Effector memory CD8-positive, alpha-beta T cell (primary cell): ENCODE measurements around the gene STK11IP.
A peak's percentile ranks its signal among the peaks of the same experiment; 100 is the strongest.

ENCODE experiments used
- ATAC-seq: fragments of 150-1000 bp; cut with Tn5 transposase; replicated peaks from 2 replicates; pipeline ENCODE4 v1.10.0; 2021; ENCODE audit warnings: mild to moderate bottlenecking, moderate library complexity
- DNase-seq, 3 experiments: peaks; one replicate each; pipeline ENCODE4 v3.0.0; 2021
- H3K27ac Mint-ChIP-seq, 2 donors: one replicate each; pipeline ENCODE4 v1.8.0; 2022; ENCODE audit warnings: mild to moderate bottlenecking in 2 of 2, mixed read lengths in 2 of 2, moderate library complexity in 2 of 2
- H3K27me3 Mint-ChIP-seq, 2 donors: one replicate each; pipeline ENCODE4 v1.8.0; 2022; ENCODE audit warnings: mixed read lengths in 2 of 2
- H3K36me3 Mint-ChIP-seq: one replicate; pipeline ENCODE4 v1.8.0; 2022; ENCODE audit warnings: mild to moderate bottlenecking, moderate library complexity, mixed read lengths; ENCODE audit not compliant: insufficient read depth
- H3K4me1 Mint-ChIP-seq, 2 donors: one replicate each; pipeline ENCODE4 v1.8.0; 2022; ENCODE audit warnings: low read depth in 2 of 2, mixed read lengths in 2 of 2
- H3K4me3 Mint-ChIP-seq, 2 donors: one replicate each; pipeline ENCODE4 v1.8.0; 2022; ENCODE audit warnings: mild to moderate bottlenecking in 2 of 2, mixed read lengths in 2 of 2, moderate library complexity in 2 of 2
- H3K9me3 Mint-ChIP-seq, 2 donors: one replicate each; pipeline ENCODE4 v1.8.0; 2022; ENCODE audit warnings: mixed read lengths in 2 of 2

Gene STK11IP

GRCh38 chr2:219633276-219634065 lies 35.8 kb downstream of the STK11IP start:
- DNase-seq (no peak), ATAC-seq (no peak)
- H3K9me3 Mint-ChIP-seq: no peaks in the 10 kb centered on the region
- peaks cover 34 to 75% of the 10 kb centered on the region in 2 donors for H3K27me3 Mint-ChIP-seq
- H3K27ac Mint-ChIP-seq: no peak overlapping the region
- no peak overlapping the region for H3K4me3 Mint-ChIP-seq
- H3K36me3 Mint-ChIP-seq: no peaks in the 10 kb centered on the region
- no peaks in the 10 kb centered on the region for H3K4me1 Mint-ChIP-seq

GRCh38 chr2:219634171-219634940 lies 36.7 kb downstream of the STK11IP start:
- H3K4me1 Mint-ChIP-seq: peaks cover 5 to 8% of the 10 kb centered on the region in 2 donors
- no peak overlapping the region for H3K4me3 Mint-ChIP-seq
- DNase-seq (no peak), ATAC-seq (no peak)
- peaks cover 27 to 73% of the 10 kb centered on the region in 2 donors for H3K27me3 Mint-ChIP-seq
- H3K9me3 Mint-ChIP-seq: no peaks in the 10 kb centered on the region
- no peak overlapping the region for H3K27ac Mint-ChIP-seq
- no peaks in the 10 kb centered on the region for H3K36me3 Mint-ChIP-seq

- H3K4me3 Mint-ChIP-seq: no peak overlapping the region
- H3K27ac Mint-ChIP-seq: no peak overlapping the region
- peaks cover 27 to 73% of the 10 kb centered on the region in 2 donors for H3K27me3 Mint-ChIP-seq
- H3K9me3 Mint-ChIP-seq: no peaks in the 10 kb centered on the region
- no peak for DNase-seq
- H3K4me1 Mint-ChIP-seq: peaks cover 5 to 8% of the 10 kb centered on the region in 2 donors
- ATAC-seq: no peak
- H3K36me3 Mint-ChIP-seq: no peaks in the 10 kb centered on the region
Observed at GRCh38 chr2:219634951-219635751, 37.5 kb downstream of the STK11IP start.

- H3K4me3 Mint-ChIP-seq: no peak overlapping the region
- peaks cover 24 to 66% of the 10 kb centered on the region in 2 donors for H3K27me3 Mint-ChIP-seq
- no peaks in the 10 kb centered on the region for H3K36me3 Mint-ChIP-seq
- H3K27ac Mint-ChIP-seq: peak overlapping the region in 1 of 2 donors; percentile 67
- ATAC-seq: no peak
- peaks cover 5 to 8% of the 10 kb centered on the region in 2 donors for H3K4me1 Mint-ChIP-seq
- no peaks in the 10 kb centered on the region for H3K9me3 Mint-ChIP-seq
- no peak for DNase-seq
Observed at GRCh38 chr2:219636144-219636915, 38.7 kb downstream of the STK11IP start.

GRCh38 chr2:219636941-219637841 lies 39.5 kb downstream of the STK11IP start:
- Mint-ChIP-seq H3K9me3 (no peaks in the 10 kb centered on the region), H3K36me3 (peaks cover under 1% of the 10 kb centered on the region), H3K27ac (peak overlapping the region in 1 of 2 donors; percentile 67), H3K4me3 (no peak overlapping the region), H3K4me1 (peaks cover 5 to 8% of the 10 kb centered on the region in 2 donors), H3K27me3 (peaks cover 18 to 67% of the 10 kb centered on the region in 2 donors)
- DNase-seq (no peak), ATAC-seq (no peak)

GRCh38 chr2:219637842-219638185 lies 40.2 kb downstream of the STK11IP start:
- H3K36me3 Mint-ChIP-seq: peaks cover 3% of the 10 kb centered on the region
- no peak for ATAC-seq
- no peak overlapping the region for H3K27ac Mint-ChIP-seq
- peaks cover 8 to 10% of the 10 kb centered on the region in 2 donors for H3K4me1 Mint-ChIP-seq
- no peaks in the 10 kb centered on the region for H3K9me3 Mint-ChIP-seq
- H3K4me3 Mint-ChIP-seq: no peak overlapping the region
- peaks cover 18 to 73% of the 10 kb centered on the region in 2 donors for H3K27me3 Mint-ChIP-seq
- DNase-seq: no peak

- peaks cover 8 to 11% of the 10 kb centered on the region in 2 donors for H3K4me1 Mint-ChIP-seq
- H3K4me3 Mint-ChIP-seq: no peak overlapping the region
- no peak overlapping the region for H3K27ac Mint-ChIP-seq
- H3K27me3 Mint-ChIP-seq: peaks cover 18 to 74% of the 10 kb centered on the region in 2 donors
- DNase-seq (no peak), ATAC-seq (no peak)
- peaks cover 3% of the 10 kb centered on the region for H3K36me3 Mint-ChIP-seq
- H3K9me3 Mint-ChIP-seq: no peaks in the 10 kb centered on the region
Observed at GRCh38 chr2:219638217-219638947, 40.7 kb downstream of the STK11IP start.

GRCh38 chr2:219638948-219639755 lies 41.5 kb downstream of the STK11IP start:
- ATAC-seq (peak; percentile 18), DNase-seq (no peak)
- H3K9me3 Mint-ChIP-seq: no peaks in the 10 kb centered on the region
- no peak overlapping the region for H3K4me3 Mint-ChIP-seq
- H3K4me1 Mint-ChIP-seq: peaks cover 8 to 11% of the 10 kb centered on the region in 2 donors
- H3K36me3 Mint-ChIP-seq: peaks cover 3% of the 10 kb centered on the region
- H3K27me3 Mint-ChIP-seq: peaks cover 18 to 74% of the 10 kb centered on the region in 2 donors
- no peak overlapping the region for H3K27ac Mint-ChIP-seq

- H3K9me3 Mint-ChIP-seq: no peaks in the 10 kb centered on the region
- H3K27me3 Mint-ChIP-seq: peaks cover 24 to 76% of the 10 kb centered on the region in 2 donors
- no peak overlapping the region for H3K27ac Mint-ChIP-seq
- no peak overlapping the region for H3K4me3 Mint-ChIP-seq
- DNase-seq (no peak), ATAC-seq (no peak)
- peaks cover 8 to 11% of the 10 kb centered on the region in 2 donors for H3K4me1 Mint-ChIP-seq
- H3K36me3 Mint-ChIP-seq: peaks cover 3% of the 10 kb centered on the region
Observed at GRCh38 chr2:219641390-219642068, 43.9 kb downstream of the STK11IP start.

GRCh38 chr2:219642069-219642454 lies 44.4 kb downstream of the STK11IP start:
- Mint-ChIP-seq H3K9me3 (no peaks in the 10 kb centered on the region), H3K4me1 (peaks cover 8 to 11% of the 10 kb centered on the region in 2 donors), H3K27me3 (peaks cover 24 to 76% of the 10 kb centered on the region in 2 donors), H3K27ac (no peak overlapping the region), H3K36me3 (peaks cover 3% of the 10 kb centered on the region), H3K4me3 (no peak overlapping the region)
- DNase-seq (no peak), ATAC-seq (no peak)
